SK-N-SH (cell line): ENCODE measurements around the gene WDR31. TPM values are rescaled to one million over a fixed set of nuclear protein-coding genes. Genes with fewer than 3 reads are reported as not detected.

Experiments used
- CTCF ChIA-PET: fragments of 300-600, 350-600 bp; formaldehyde crosslinking; extraction: SDS; loops from one replicate; lab custom pipeline; 2021; lab: Yijun Ruan, JAX
- POLR2A ChIA-PET: fragments of 350-600 bp; sonication (Branson Sonifier 250); formaldehyde crosslinking; extraction: SDS; loops from one replicate; lab custom pipeline; 2020; ENCODE audit warnings: antibody characterized with exemption, inconsistent platforms; lab: Yijun Ruan, JAX
- DNase-seq: peaks from one replicate; pipeline ENCODE4 v3.0.0; 2012
- H2AFZ ChIP-seq: fragments of 200-600 bp; sonication (generic); 2 replicates; pipeline ENCODE4 v1.8.1; 2016; ENCODE audit warnings: antibody characterized with exemption, mild to moderate bottlenecking, low read depth
- H3F3A ChIP-seq: fragments of 200-600 bp; sonication (generic); replicated peaks from 2 replicates; pipeline ENCODE3; 2016; ENCODE audit warnings: antibody characterized with exemption, mild to moderate bottlenecking; ENCODE audit not compliant: insufficient read depth
- H3K27ac ChIP-seq, 2 experiments: fragments of 200-500 bp in 1 of 2; fragments of 200-600 bp in 1 of 2; sonication (Bioruptor generic) in 1 of 2; sonication (generic), shearing (Covaris generic) in 1 of 2; 2 replicates each; pipeline versions ENCODE4 v1.5.1 to v1.6.1; 2014 to 2016; ENCODE audit warnings: low read depth in 2 of 2, inconsistent platforms in 1 of 2, low read length in 1 of 2, mild to moderate bottlenecking in 1 of 2, mixed read lengths in 1 of 2
- H3K27me3 ChIP-seq: fragments of 200-600 bp; sonication (generic), shearing (Covaris generic); 2 replicates; pipeline ENCODE4 v1.6.1; 2016; ENCODE audit warnings: mixed run types; ENCODE audit not compliant: insufficient read depth
- H3K36me3 ChIP-seq, 2 experiments: fragments of 200-500 bp in 1 of 2; fragments of 200-600 bp in 1 of 2; sonication (Bioruptor generic) in 1 of 2; sonication (generic) in 1 of 2; replicated peaks in 1 of 2; 2 replicates each; pipeline versions ENCODE3 to v1.5.1; 2014 to 2016; ENCODE audit warnings: low read length in 1 of 2, mild to moderate bottlenecking in 1 of 2; ENCODE audit not compliant: insufficient read depth in 2 of 2, control insufficient read depth in 1 of 2
- H3K4me1 ChIP-seq, 2 experiments: fragments of 200-500 bp in 1 of 2; fragments of 200-600 bp in 1 of 2; sonication (Bioruptor generic) in 1 of 2; sonication (generic), shearing (Covaris generic) in 1 of 2; 2 replicates each; pipeline versions ENCODE4 v1.5.1 to v1.6.1; 2014 to 2016; ENCODE audit warnings: low read depth in 1 of 2, low read length in 1 of 2, mixed run types in 1 of 2; ENCODE audit not compliant: insufficient read depth in 2 of 2, control insufficient read depth in 1 of 2
- H3K4me2 ChIP-seq: fragments of 200-600 bp; sonication (generic), shearing (Covaris generic); 2 replicates; pipeline ENCODE4 v1.6.1; 2017; ENCODE audit warnings: mixed run types
- H3K4me3 ChIP-seq, 2 experiments: fragments of 200-500 bp in 1 of 2; fragments of 200-600 bp in 1 of 2; sonication (Bioruptor generic) in 1 of 2; sonication (generic), shearing (Covaris generic) in 1 of 2; 2 replicates each; pipeline versions ENCODE4 v1.5.1 to v1.8.1; 2014 to 2016; ENCODE audit warnings: low read depth in 2 of 2, inconsistent platforms in 1 of 2, low read length in 1 of 2, mild to moderate bottlenecking in 1 of 2, mixed read lengths in 1 of 2, moderate library complexity in 1 of 2
- H3K79me2 ChIP-seq: fragments of 200-600 bp; sonication (generic); 2 replicates; pipeline ENCODE4 v1.8.1; 2017; ENCODE audit warnings: mild to moderate bottlenecking; ENCODE audit not compliant: insufficient read depth
- H3K9ac ChIP-seq: fragments of 200-600 bp; sonication (generic); 2 replicates; pipeline ENCODE4 v1.6.1; 2017; ENCODE audit warnings: mixed run types
- H3K9me2 ChIP-seq: fragments of 200-600 bp; sonication (generic); 2 replicates; pipeline ENCODE4 v1.6.1; 2017; ENCODE audit warnings: mixed run types
- H3K9me3 ChIP-seq: fragments of 200-600 bp; sonication (generic); 2 replicates; pipeline ENCODE4 v1.6.1; 2017; ENCODE audit warnings: mixed run types, mild to moderate bottlenecking, moderate library complexity
- H4K20me1 ChIP-seq: fragments of 200-600 bp; sonication (generic); 2 replicates; pipeline ENCODE4 v1.6.1; 2017; ENCODE audit warnings: mild to moderate bottlenecking, mixed run types; ENCODE audit not compliant: insufficient read depth
- CHD2 ChIP-seq: fragments of 150-350 bp; IDR thresholded peaks from 2 replicates; pipeline ENCODE4 v1.6.1; 2018; ENCODE audit warnings: low read length; ENCODE audit not compliant: partially characterized antibody
- CTCF ChIP-seq: fragments of 200-600 bp; sonication (generic); IDR thresholded peaks from 2 replicates; pipeline ENCODE4 v1.6.1; 2017; ENCODE audit warnings: antibody characterized with exemption, mild to moderate bottlenecking, moderate library complexity
- EP300 ChIP-seq, 2 experiments: IDR thresholded peaks; 2 replicates each; pipeline versions ENCODE4 v1.4.0 to v1.6.1; 2012; ENCODE audit warnings: borderline replicate concordance in 1 of 2, low read depth in 1 of 2, low read length in 1 of 2
- FOSL2 ChIP-seq: IDR thresholded peaks from 2 replicates; pipeline ENCODE4 v1.4.0; 2012; ENCODE audit warnings: low read depth, mild to moderate bottlenecking, moderate library complexity, borderline replicate concordance
- FOXJ3 ChIP-seq: sonication (generic); formaldehyde crosslinking; IDR thresholded peaks from 2 replicates; pipeline ENCODE4 v1.5.1; 2020; ENCODE audit warnings: mild to moderate bottlenecking, missing genetic modification reagents
- GATA2 ChIP-seq: sonication (generic); formaldehyde crosslinking; IDR thresholded peaks from 2 replicates; pipeline ENCODE4 v1.5.0; 2020; ENCODE audit warnings: mild to moderate bottlenecking, missing genetic modification reagents
- JUND ChIP-seq: IDR thresholded peaks from 2 replicates; pipeline ENCODE4 v1.4.0; 2012
- MEF2A ChIP-seq: IDR thresholded peaks from 2 replicates; pipeline ENCODE4 v1.4.0; 2012; ENCODE audit warnings: low read depth, borderline replicate concordance
- MXI1 ChIP-seq: IDR thresholded peaks from 2 replicates; pipeline ENCODE4 v1.6.1; 2012; ENCODE audit warnings: mild to moderate bottlenecking, low read depth, low read length, improper control_type of control experiment
- NFIC ChIP-seq: IDR thresholded peaks from 2 replicates; pipeline ENCODE4 v1.4.0; 2012; ENCODE audit warnings: borderline replicate concordance
- PBX3 ChIP-seq: IDR thresholded peaks from 2 replicates; pipeline ENCODE4; 2012
- RAD21 ChIP-seq: IDR thresholded peaks from 2 replicates; pipeline ENCODE4 v1.6.1; 2012; ENCODE audit warnings: mild to moderate bottlenecking, low read length
- RFX5 ChIP-seq: IDR thresholded peaks from 2 replicates; pipeline ENCODE4 v1.6.1; 2012; ENCODE audit warnings: mild to moderate bottlenecking, improper control_type of control experiment, low read length
- RXRA ChIP-seq: IDR thresholded peaks from 2 replicates; pipeline ENCODE4 v1.4.0; 2012; ENCODE audit warnings: low read depth, mild to moderate bottlenecking, borderline replicate concordance
- SIN3A ChIP-seq: IDR thresholded peaks from 2 replicates; pipeline ENCODE4 v1.6.1; 2012; ENCODE audit warnings: low read depth, mild to moderate bottlenecking, low read length, moderate library complexity, borderline replicate concordance
- TAF1 ChIP-seq: IDR thresholded peaks from 2 replicates; pipeline ENCODE4 v1.6.1; 2012; ENCODE audit warnings: low read depth, mild to moderate bottlenecking, low read length, moderate library complexity, borderline replicate concordance
- TCF12 ChIP-seq: IDR thresholded peaks from 2 replicates; pipeline ENCODE4 v1.4.0; 2012
- USF1 ChIP-seq: IDR thresholded peaks from 2 replicates; pipeline ENCODE4 v1.4.0; 2012; ENCODE audit warnings: low read depth, borderline replicate concordance
- USF2 ChIP-seq: fragments of 150-350 bp; IDR thresholded peaks from 2 replicates; pipeline ENCODE4 v1.6.1; 2017; ENCODE audit warnings: antibody characterized with exemption, low read length, low read depth, borderline replicate concordance
- YY1 ChIP-seq: IDR thresholded peaks from 2 replicates; pipeline ENCODE4 v1.4.0; 2012; ENCODE audit warnings: low read depth, mild to moderate bottlenecking
- WGBS: methylation state at CpG from one replicate; pipeline ENCODE4 v1.1.6; 2017; ENCODE audit warnings: low lambda C conversion rate; 5-methylcytosine and 5-hydroxymethylcytosine counted together
- polyA plus RNA-seq, 3 experiments: library from polyadenylated mRNA; depleted of rRNA; stranded (reverse); fragments of >200 nt; gene quantifications; 2 replicates each; pipeline ENCODE4 v1.2.3, GENCODE V29; 2012

The WDR31 gene
- polyA plus RNA-seq, 1 of the 3 experiments (the other 2 are of a cell fraction) = 0.74 TPM

- Histone ChIP-seq H3K27ac (no peak overlapping the region), H2AFZ (no peak overlapping the region), H3K9me2 (no peaks in the 10 kb centered on the region), H3K36me3 (peaks cover 35 to 56% of the 10 kb centered on the region in 2 experiments), H3K27me3 (no peaks in the 10 kb centered on the region), H3K4me2 (no peak overlapping the region), H3K4me3 (no peak overlapping the region), H4K20me1 (no peaks in the 10 kb centered on the region), H3K9me3 (no peaks in the 10 kb centered on the region), H3F3A (peaks cover 3% of the 10 kb centered on the region), H3K4me1 (no peaks in the 10 kb centered on the region), H3K9ac (no peak overlapping the region), H3K79me2 (no peaks in the 10 kb centered on the region)
- ChIA-PET CTCF (no interaction called here), POLR2A (no interaction called here)
- no peak for DNase-seq
- no peak for TF ChIP-seq GATA2
- no peak for TF ChIP-seq CTCF
- TF ChIP-seq NFIC = no peak
- TF ChIP-seq CHD2 = no peak
- no peak for TF ChIP-seq TCF12
- TF ChIP-seq TAF1 = no peak
- TF ChIP-seq FOSL2 = no peak
- 86% methylated on average over 4 of the region's 4 CpGs for WGBS
Observed at GRCh38 chr9:113267911-113268566, 72.0 kb downstream of the WDR31 start.

- no peak for TF ChIP-seq GATA2
- TF ChIP-seq TAF1 = no peak
- TF ChIP-seq SIN3A = no peak
- TF ChIP-seq EP300 (IDR thresholded peaks at IDR 0.05; ENCODE audit: borderline replicate concordance in 1 of 2, low read depth in 1 of 2, low read length in 1 of 2) = no peak
- TF ChIP-seq JUND = no peak
- TF ChIP-seq MXI1 = no peak
- no peak for TF ChIP-seq PBX3
- TF ChIP-seq RXRA = no peak
- TF ChIP-seq FOXJ3 = no peak
- no peak for TF ChIP-seq NFIC
- TF ChIP-seq MEF2A = no peak
- TF ChIP-seq RAD21 = no peak
- no peak for TF ChIP-seq CHD2
- TF ChIP-seq RFX5 = no peak
- no peak for TF ChIP-seq USF2
- TF ChIP-seq USF1 = no peak
- TF ChIP-seq YY1 = no peak
- H3K9me3 ChIP-seq = no peaks in the 10 kb centered on the region
- POLR2A ChIA-PET = interaction anchor here (0.6 to 1.1 kb wide), 2 partner anchors 11 to 144 kb away, joined by 3 read pairs; partner anchors contain the start of genes C9orf43 and POLE3
- no peaks in the 10 kb centered on the region for H3K9me2 ChIP-seq
- H2AFZ ChIP-seq = no peak overlapping the region
- H3K27ac ChIP-seq = no peak overlapping the region
- 100% methylated on average over 3 of the region's 3 CpGs for WGBS
- H3K4me2 ChIP-seq = no peak overlapping the region
- DNase-seq = no peak
- H3K4me1 ChIP-seq = no peaks in the 10 kb centered on the region
- no peaks in the 10 kb centered on the region for H3K27me3 ChIP-seq
- CTCF ChIA-PET = interaction anchor here (4.1 kb wide), 1 partner anchor 9 kb away, joined by 14 read pairs; the partner anchor contains the start of genes CDC26 and PRPF4
- H3K9ac ChIP-seq = no peak overlapping the region
- no peaks in the 10 kb centered on the region for H3K79me2 ChIP-seq
- no peaks in the 10 kb centered on the region for H4K20me1 ChIP-seq
- H3F3A ChIP-seq = peaks cover 3% of the 10 kb centered on the region
- H3K36me3 ChIP-seq = peaks cover 35 to 42% of the 10 kb centered on the region in 2 experiments
- no peak overlapping the region for H3K4me3 ChIP-seq
Observed at GRCh38 chr9:113266174-113266573, 73.9 kb downstream of the WDR31 start.
